IMR-90 (cell line): ENCODE data around the gene FCHSD2. TPM values are rescaled to one million over a fixed set of nuclear protein-coding genes. Genes with fewer than 3 reads are reported as not detected.

Experiments
- ATAC-seq: fragments of 200-7000 bp; cut with Tn5 transposase; 2 replicates; pipeline ENCODE4 v1.9.1; 2020; ENCODE audit warnings: low read depth, mild to moderate bottlenecking, moderate library complexity
- BruUV-seq: library from RNA; stranded (reverse); fragments of 400-500 nt; replicated peaks from 2 replicates; lab custom pipeline; 2021; lab: Mats Ljungman, UMichigan
- CTCF ChIA-PET: fragments of 300-600 bp; formaldehyde crosslinking; extraction: SDS; loops from one replicate; lab custom pipeline; 2021; ENCODE audit warnings: antibody characterized with exemption; lab: Yijun Ruan, JAX
- POLR2A ChIA-PET: fragments of 300-600 bp; sonication (Branson Sonifier 250); formaldehyde crosslinking; loops from one replicate; lab custom pipeline; 2022; ENCODE audit warnings: antibody characterized with exemption; ENCODE audit not compliant: unreplicated experiment; lab: Charles Lee
- DNase-seq: peaks from one replicate; pipeline ENCODE4 v3.0.0; 2013
- H2AFZ ChIP-seq: replicated peaks from 2 replicates; pipeline ENCODE3; 2013; ENCODE audit warnings: low read length, mild to moderate bottlenecking; ENCODE audit not compliant: poor library complexity
- H2AK5ac ChIP-seq: 2 replicates; pipeline ENCODE4 v1.6.1; 2013; ENCODE audit warnings: low read depth, low read length, inconsistent platforms
- H2AK9ac ChIP-seq: replicated peaks from 2 replicates; pipeline ENCODE3; 2013; ENCODE audit warnings: mild to moderate bottlenecking, low read depth, low read length, moderate library complexity; ENCODE audit not compliant: poor library complexity
- H2BK120ac ChIP-seq: 2 replicates; pipeline ENCODE4 v1.6.1; 2013; ENCODE audit warnings: low read depth, low read length, inconsistent platforms
- H2BK15ac ChIP-seq: 3 replicates; pipeline ENCODE4 v1.6.1; 2013; ENCODE audit warnings: low read depth, low read length, inconsistent platforms
- H2BK20ac ChIP-seq: 2 replicates; pipeline ENCODE4 v1.6.1; 2013; ENCODE audit warnings: low read depth, mild to moderate bottlenecking, inconsistent platforms, low read length, moderate library complexity
- H2BK5ac ChIP-seq: 2 replicates; pipeline ENCODE4 v1.6.1; 2013; ENCODE audit warnings: mild to moderate bottlenecking, low read depth, low read length, inconsistent platforms; ENCODE audit not compliant: poor library complexity, severe bottlenecking
- H3K14ac ChIP-seq: replicated peaks from 2 replicates; pipeline ENCODE4 v1.6.1; 2013; ENCODE audit warnings: low read depth, low read length, inconsistent platforms
- H3K18ac ChIP-seq: 2 replicates; pipeline ENCODE4 v1.6.1; 2013; ENCODE audit warnings: low read depth, low read length, control low read depth
- H3K23ac ChIP-seq: 2 replicates; pipeline ENCODE4 v1.6.1; 2013; ENCODE audit warnings: low read depth, low read length, inconsistent platforms
- H3K27ac ChIP-seq: 2 replicates; pipeline ENCODE4 v1.5.1; 2013; ENCODE audit warnings: mild to moderate bottlenecking, control low read depth, low read length; ENCODE audit not compliant: insufficient read depth
- H3K27me3 ChIP-seq: 2 replicates; pipeline ENCODE4 v1.6.1; 2013; ENCODE audit warnings: low read length; ENCODE audit not compliant: control insufficient read depth, insufficient read depth
- H3K36me3 ChIP-seq: 2 replicates; pipeline ENCODE4 v1.6.1; 2013; ENCODE audit warnings: low read length, mixed read lengths; ENCODE audit not compliant: control insufficient read depth, insufficient read depth
- H3K4ac ChIP-seq: 2 replicates; pipeline ENCODE4 v1.6.1; 2013; ENCODE audit warnings: low read depth, low read length, inconsistent platforms
- H3K4me1 ChIP-seq: 2 replicates; pipeline ENCODE4 v1.6.1; 2013; ENCODE audit warnings: low read length, mixed read lengths; ENCODE audit not compliant: control insufficient read depth, insufficient read depth
- H3K4me2 ChIP-seq: 2 replicates; pipeline ENCODE4 v1.6.1; 2013; ENCODE audit warnings: low read depth, mild to moderate bottlenecking, control low read depth, low read length, moderate library complexity
- H3K4me3 ChIP-seq: 2 replicates; pipeline ENCODE4 v1.5.1; 2013; ENCODE audit warnings: low read depth, mild to moderate bottlenecking, control low read depth, low read length, moderate library complexity; ENCODE audit not compliant: insufficient read depth
- H3K56ac ChIP-seq: 2 replicates; pipeline ENCODE4 v1.6.1; 2013; ENCODE audit warnings: low read length, inconsistent platforms; ENCODE audit not compliant: insufficient read depth; ENCODE audit errors: extremely low read depth
- H3K79me1 ChIP-seq, 2 experiments: 2 replicates each; pipeline ENCODE4 v1.6.1; 2013; ENCODE audit warnings: low read length in 2 of 2, inconsistent platforms in 1 of 2, low read depth in 1 of 2
- H3K9ac ChIP-seq: 2 replicates; pipeline ENCODE4 v1.6.1; 2013; ENCODE audit warnings: low read depth, low read length, control low read depth
- H3K9me1 ChIP-seq: 2 replicates; pipeline ENCODE4 v1.6.1; 2013; ENCODE audit warnings: low read length, inconsistent platforms; ENCODE audit not compliant: insufficient read depth
- H3K9me3 ChIP-seq: 2 replicates; pipeline ENCODE4 v1.6.1; 2013; ENCODE audit warnings: low read length; ENCODE audit not compliant: control insufficient read depth, insufficient read depth
- H4K20me1 ChIP-seq: 2 replicates; pipeline ENCODE4 v1.6.1; 2013; ENCODE audit warnings: low read length, inconsistent platforms; ENCODE audit not compliant: insufficient read depth
- H4K5ac ChIP-seq: 2 replicates; pipeline ENCODE4 v1.6.1; 2013; ENCODE audit warnings: mild to moderate bottlenecking, low read depth, low read length, control low read depth
- H4K8ac ChIP-seq, 2 experiments: 2 replicates each; pipeline ENCODE4 v1.6.1; 2013; ENCODE audit warnings: low read depth in 2 of 2, low read length in 2 of 2, control low read depth in 1 of 2, inconsistent platforms in 1 of 2
- H4K91ac ChIP-seq: 2 replicates; pipeline ENCODE4 v1.6.1; 2013; ENCODE audit warnings: low read depth, low read length, inconsistent platforms; ENCODE audit not compliant: insufficient read depth
- BHLHE40 ChIP-seq: fragments of 150-350 bp; IDR thresholded peaks from 2 replicates; pipeline ENCODE4 v1.6.1; 2016; ENCODE audit warnings: mild to moderate bottlenecking, low read depth, low read length
- CTCF ChIP-seq: conservative IDR thresholded peaks from 2 replicates; pipeline ENCODE4 v1.5.1; 2012; ENCODE audit warnings: mild to moderate bottlenecking, low read depth, low read length, improper control_type of control experiment
- MAFK ChIP-seq: IDR thresholded peaks from 2 replicates; pipeline ENCODE4 v1.6.1; 2012; ENCODE audit warnings: low read depth, low read length, improper control_type of control experiment
- MAZ ChIP-seq: IDR thresholded peaks from 2 replicates; pipeline ENCODE4 v1.6.1; 2012; ENCODE audit warnings: low read depth, mild to moderate bottlenecking, low read length, improper control_type of control experiment, moderate library complexity, borderline replicate concordance
- POLR2A ChIP-seq: IDR thresholded peaks from 2 replicates; pipeline ENCODE4 v1.6.1; 2012; ENCODE audit warnings: mild to moderate bottlenecking, low read depth, low read length
- RFX5 ChIP-seq: IDR thresholded peaks from 2 replicates; pipeline ENCODE4 v1.8.0; 2012; ENCODE audit warnings: low read depth, mild to moderate bottlenecking, low read length, moderate library complexity
- SMC3 ChIP-seq: fragments of 150-350 bp; IDR thresholded peaks from 2 replicates; pipeline ENCODE4 v1.6.1; 2016; ENCODE audit warnings: low read depth, mild to moderate bottlenecking, antibody characterized with exemption, low read length, moderate library complexity
- WGBS, 2 experiments: methylation state at CpG; one replicate each; pipeline versions ENCODE4 v1.1.5 to v1.1.7; 2013; ENCODE audit warnings: missing lambda C conversion rate in 2 of 2; ENCODE audit not compliant: insufficient read length in 1 of 2; ENCODE audit errors: extremely low coverage in 2 of 2; 5-methylcytosine and 5-hydroxymethylcytosine counted together
- dilution Hi-C: fragments of 300-500 bp; cut with HindIII; formaldehyde crosslinking; loops from one replicate; pipeline ENCODE4 v1.14.3; 2018; ENCODE audit warnings: low sequenced_read_pairs; ENCODE audit not compliant: unreplicated experiment
- in situ Hi-C: fragments of 300-500 bp; cut with MboI; formaldehyde crosslinking; loops from 3 replicates; pipeline ENCODE4 v1.14.3; 2019; ENCODE audit warnings: low sequenced_read_pairs, inconsistent platforms, mixed read lengths
- intact Hi-C: fragments of 100-400 bp; cut with micrococcal nuclease; formaldehyde crosslinking; loops from 2 replicates; pipeline ENCODE4 v1.10.0; 2022
- polyA plus RNA-seq, 3 experiments: library from polyadenylated mRNA; depleted of rRNA; stranded (reverse); fragments of >200 nt; gene quantifications; 2 replicates each; pipeline ENCODE4 v1.2.3, GENCODE V29; 2012; ENCODE audit warnings: low replicate concordance in 1 of 3
- total RNA-seq: library from RNA; depleted of rRNA; stranded (reverse); fragments of >200 nt; gene quantifications from 2 replicates; pipeline ENCODE4 v1.2.3, GENCODE V29; 2012

The FCHSD2 gene
- total and polyA plus RNA-seq, 2 of the 4 experiments (the other 2 are of a cell fraction) = 5.9 to 18.7 TPM

- dilution Hi-C loops = no loop called here
- no peak overlapping the region for H3K23ac ChIP-seq
- no peak overlapping the region for H2AK5ac ChIP-seq
- no peak for ATAC-seq
- H4K91ac ChIP-seq = no peak overlapping the region
- H3K27ac ChIP-seq = no peak overlapping the region
- H3K4me3 ChIP-seq = no peak overlapping the region
- intact Hi-C loops = loop anchor here (5.0 kb wide), 1 partner anchor 83 kb away; no protein-coding TSS in a partner anchor
- ChIA-PET CTCF (interaction anchor here (0.6 kb wide), 1 partner anchor 12 kb away, joined by 3 read pairs; no protein-coding TSS in a partner anchor), POLR2A (no interaction called here)
- H2BK5ac ChIP-seq = no peak overlapping the region
- H3K4me2 ChIP-seq = no peak overlapping the region
- DNase-seq = no peak
- no peaks in the 10 kb centered on the region; the same call in 1 of the 2 replicates for H3K36me3 ChIP-seq
- H2AFZ ChIP-seq = no peak overlapping the region
- in situ Hi-C loops = no loop called here
- H3K79me1 ChIP-seq = peaks cover 25 to 46% of the 10 kb centered on the region in 2 experiments
- H3K14ac ChIP-seq = no peak overlapping the region
- no peak overlapping the region for H2BK20ac ChIP-seq
- no peaks in the 10 kb centered on the region for H3K27me3 ChIP-seq
- no peak overlapping the region for H2BK120ac ChIP-seq
- no peak overlapping the region for H4K8ac ChIP-seq
- no peak for TF ChIP-seq POLR2A
- no peak for TF ChIP-seq MAFK
- TF ChIP-seq RFX5 = no peak
- no peak for TF ChIP-seq CTCF
- no peak for TF ChIP-seq SMC3
- no peak for TF ChIP-seq BHLHE40
- no peak for TF ChIP-seq MAZ
- H3K18ac ChIP-seq = no peak overlapping the region
- no peak overlapping the region for H3K9ac ChIP-seq
- no TSS peak for BruUV-seq
- H3K4me1 ChIP-seq = no peaks in the 10 kb centered on the region
- WGBS, 2 experiments = no CpG with 5 or more reads among the region's 1 CpG
- no peak overlapping the region for H3K56ac ChIP-seq
- peaks cover 7% of the 10 kb centered on the region; the same call in 1 of the 2 replicates for H4K20me1 ChIP-seq
- H2BK15ac ChIP-seq = no peak overlapping the region
- H4K5ac ChIP-seq = no peak overlapping the region
- H3K9me3 ChIP-seq = no peaks in the 10 kb centered on the region
- H3K9me1 ChIP-seq = no peaks in the 10 kb centered on the region; the same call in 1 of the 2 replicates
- no peak overlapping the region for H3K4ac ChIP-seq
- H2AK9ac ChIP-seq = no peak overlapping the region
Observed at GRCh38 chr11:73034777-73035176, 107.3 kb downstream of the FCHSD2 start.
